Measurements from ENCODE around the gene C17orf67. TPM values are rescaled to one million over a fixed set of nuclear protein-coding genes. Genes with fewer than 3 reads are reported as not detected.

C17orf67 gene
- total and polyA plus RNA-seq, 2 of the 8 experiments (the other 6 are each of a cell fraction or from before 2014, with no cell fraction given) = 0.67 to 2.2 TPM

GRCh38 chr17:56866496-56866895, 32.8 kb upstream of the C17orf67 start:
- Histone ChIP-seq H2BK15ac (ENCODE audit: low read length) (no peak overlapping the region), H3K79me2 (ENCODE audit: control insufficient read depth in 1 of 2, insufficient read depth in 2 of 2, low read length in 2 of 2) (no peaks in the 10 kb centered on the region), H3K4ac (replicated peaks; ENCODE audit: insufficient read length, low read depth, low read length) (no peak overlapping the region), H2BK5ac (ENCODE audit: low read depth, low read length) (no peak overlapping the region), H3K9me3 (ENCODE audit: insufficient read depth in 2 of 2, low read depth in 1 of 2, low read length in 1 of 2) (no peaks in the 10 kb centered on the region), H3K56ac (replicated peaks; ENCODE audit: insufficient read length, low read depth, low read length) (no peak overlapping the region), H3K4me3 (ENCODE audit: extremely low read depth in 1 of 4, insufficient read depth in 2 of 4, low read depth in 3 of 4, low read length in 4 of 4) (no peak overlapping the region), H3K4me2 (ENCODE audit: insufficient read depth in 1 of 2, low read depth in 2 of 2, low read length in 2 of 2) (no peak overlapping the region), H3K27ac (ENCODE audit: low read depth, low read length) (no peak overlapping the region), H3K27me3 (replicated peaks in 1 of 4; ENCODE audit: control insufficient read depth in 3 of 4, extremely low read depth in 1 of 4, insufficient read depth in 3 of 4, low read length in 3 of 4) (no peaks in the 10 kb centered on the region), H2BK12ac (ENCODE audit: low read depth, low read length) (no peak overlapping the region), H4K91ac (replicated peaks; ENCODE audit: insufficient read length, low read length) (no peak overlapping the region), H3K23ac (ENCODE audit: insufficient read length) (no peak overlapping the region), H3K23me2 (ENCODE audit: low read depth, low read length) (no peaks in the 10 kb centered on the region), H3K79me1 (ENCODE audit: low read depth, low read length) (no peaks in the 10 kb centered on the region), H2AFZ (ENCODE audit: low read length) (no peak overlapping the region), H3K18ac (ENCODE audit: extremely low read depth, low read length) (no peak overlapping the region), H4K5ac (ENCODE audit: insufficient read length, low read depth, low read length) (no peak overlapping the region), H3K36me3 (ENCODE audit: control insufficient read depth in 2 of 4, insufficient read depth in 4 of 4, low read length in 3 of 4) (peaks cover 0 to 6% (median 3%) of the 10 kb centered on the region in 4 experiments; a peak in 5 of 8 replicates), H2BK20ac (ENCODE audit: low read length) (no peak overlapping the region), H3K9ac (replicated peaks in 1 of 4; ENCODE audit: extremely low read depth in 1 of 4, low read depth in 3 of 4, low read length in 3 of 4) (no peak overlapping the region), H2AK5ac (ENCODE audit: low read depth, low read length) (no peak overlapping the region), H4K8ac (ENCODE audit: extremely low read depth, insufficient read depth, low read length) (no peak overlapping the region), H4K20me1 (replicated peaks in 1 of 2; ENCODE audit: control insufficient read depth in 1 of 2, insufficient read depth in 2 of 2, low read length in 2 of 2) (no peaks in the 10 kb centered on the region), H3K4me1 (replicated peaks in 1 of 4; ENCODE audit: control insufficient read depth in 3 of 4, insufficient read depth in 4 of 4, low read length in 3 of 4) (peaks cover 0 to 2% (median 0%) of the 10 kb centered on the region in 4 experiments; a peak in 1 of 7 replicates), H2BK120ac (replicated peaks; ENCODE audit: low read depth, low read length) (no peak overlapping the region), H3K14ac (ENCODE audit: insufficient read length) (no peak overlapping the region)
- POLR2A ChIA-PET (ENCODE audit: partially characterized antibody) = no interaction called here
- 60% methylated on average over 3 of the region's 3 CpGs; no CpG with 5 or more reads in 1 of the 2 experiments for WGBS, 2 experiments (ENCODE audit: extremely low coverage in 1 of 2, insufficient coverage in 1 of 2, insufficient read length in 1 of 2, insufficient replicate concordance in 2 of 2, low coverage in 1 of 2, low lambda C conversion rate in 2 of 2, missing lambda C conversion rate in 1 of 2)
- FAIRE-seq (no peak), DNase-seq (ENCODE audit: low read depth in 1 of 2, low spot score in 2 of 2) (no peak)
- CTCF ChIA-PET (ENCODE audit: partially characterized antibody) = interaction anchor here (1.0 to 1.6 kb wide), 3 partner anchors 43 to 79 kb away, joined by 3 to 5 read pairs (median 4); no protein-coding TSS in a partner anchor
- TF ChIP-seq KDM1A (IDR thresholded peaks at IDR 0.05; ENCODE audit: borderline replicate concordance, low read length) (no peak), RAD21 (IDR thresholded peaks at IDR 0.05 in 1 of 2, conservative IDR thresholded peaks at IDR 0.05 in 1 of 2; ENCODE audit: low read depth in 2 of 2, low read length in 2 of 2) (peak; percentile 41 to 52), BCL11A (IDR thresholded peaks at IDR 0.05; ENCODE audit: low read depth in 2 of 2, low read length in 2 of 2) (no peak), CTCF (IDR thresholded peaks at IDR 0.05; ENCODE audit: control extremely low read depth in 1 of 3, insufficient read depth in 1 of 3, low read depth in 1 of 3, low read length in 3 of 3) (peak; percentile 15 to 51 (median 25); a peak in 2 of 4 replicates), SIN3A (conservative IDR thresholded peaks at IDR 0.05 in 1 of 2, IDR thresholded peaks at IDR 0.05 in 1 of 2; ENCODE audit: low read depth in 1 of 2, low read length in 2 of 2) (no peak), CTBP2 (IDR thresholded peaks at IDR 0.05; ENCODE audit: borderline replicate concordance, insufficient read depth, insufficient read length, low read length) (no peak), CHD2 (IDR thresholded peaks at IDR 0.05; ENCODE audit: low read length) (no peak), HDAC2 (IDR thresholded peaks at IDR 0.05; ENCODE audit: borderline replicate concordance in 1 of 2, low read depth in 2 of 2, low read length in 2 of 2) (no peak)

Measured in H1 (cell line).